ENCODE results near the gene BRSK2.

The BRSK2 gene

DNA sequence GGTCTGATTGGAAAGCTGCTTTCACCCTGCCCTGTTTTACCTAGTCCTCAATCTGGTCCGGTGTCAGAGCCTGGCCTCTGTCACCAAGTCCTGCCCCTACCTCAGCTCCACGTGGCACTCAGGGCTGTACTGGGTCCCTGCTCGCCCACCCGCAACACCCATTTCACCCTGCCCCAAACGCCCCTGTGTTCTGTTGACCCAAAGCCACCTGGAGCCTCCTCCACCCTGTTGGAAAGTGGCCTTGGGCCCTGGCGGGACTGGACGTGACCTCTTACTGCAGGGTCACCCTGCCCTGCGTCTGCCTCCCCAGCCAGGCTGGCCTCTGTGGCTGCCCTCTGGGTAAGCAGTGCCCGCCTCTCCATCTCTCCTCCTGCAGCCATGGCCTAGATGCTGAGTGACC lies 21.5 kb upstream of the BRSK2 start:
- peaks cover 7% of the 10 kb centered on the region for H3K9me3 ChIP-seq (ENCODE audit: control insufficient read depth, insufficient read depth, low read length)
- H3K4me1 ChIP-seq (ENCODE audit: control insufficient read depth, insufficient read depth, low read length) = no peaks in the 10 kb centered on the region
- WGBS (ENCODE audit: insufficient coverage, insufficient read length) = no CpG with 5 or more reads among the region's 9 CpGs

GRCh38 chr11:1368966-1369365 lies 20.8 kb upstream of the BRSK2 start:
- no peaks in the 10 kb centered on the region for H3K27me3 ChIP-seq (ENCODE audit: control insufficient read depth, insufficient read depth, low read length)
- no peak overlapping the region for H3K27ac ChIP-seq (ENCODE audit: low read length)
- WGBS (ENCODE audit: insufficient coverage, insufficient read length) = no CpG with 5 or more reads among the region's 16 CpGs

More for the DNA sequence above, 21.5 kb upstream of the BRSK2 start:
- no peaks in the 10 kb centered on the region; the same call in 1 of the 2 replicates for H3K36me3 ChIP-seq (ENCODE audit: control insufficient read depth, insufficient read depth, low read length)
- no peaks in the 10 kb centered on the region for H3K27me3 ChIP-seq (ENCODE audit: control insufficient read depth, insufficient read depth, low read length)
- no peak for DNase-seq (ENCODE audit: low read depth, low spot score)
- H3K4me3 ChIP-seq (ENCODE audit: low read length) = no peak overlapping the region
- no peak overlapping the region for H3K27ac ChIP-seq (ENCODE audit: low read length)

GRCh38 chr11:1369371-1370005 lies 20.2 kb upstream of the BRSK2 start:
- H3K4me3 ChIP-seq (ENCODE audit: low read length) = no peak overlapping the region
- no peaks in the 10 kb centered on the region for H3K4me1 ChIP-seq (ENCODE audit: control insufficient read depth, insufficient read depth, low read length)
- H3K27me3 ChIP-seq (ENCODE audit: control insufficient read depth, insufficient read depth, low read length) = no peaks in the 10 kb centered on the region
- no CpG with 5 or more reads among the region's 18 CpGs for WGBS (ENCODE audit: insufficient coverage, insufficient read length)
- no peak for DNase-seq (ENCODE audit: low read depth, low spot score)
- peaks cover 5% of the 10 kb centered on the region for H3K9me3 ChIP-seq (ENCODE audit: control insufficient read depth, insufficient read depth, low read length)
- H3K27ac ChIP-seq (ENCODE audit: low read length) = no peak overlapping the region
- H3K36me3 ChIP-seq (ENCODE audit: control insufficient read depth, insufficient read depth, low read length) = no peaks in the 10 kb centered on the region; the same call in 1 of the 2 replicates

More at GRCh38 chr11:1368966-1369365, 20.8 kb upstream of the BRSK2 start:
- no peak for DNase-seq (ENCODE audit: low read depth, low spot score)
- Histone ChIP-seq H3K9me3 (ENCODE audit: control insufficient read depth, insufficient read depth, low read length) (peaks cover 7% of the 10 kb centered on the region), H3K36me3 (ENCODE audit: control insufficient read depth, insufficient read depth, low read length) (no peaks in the 10 kb centered on the region; the same call in 1 of the 2 replicates), H3K4me3 (ENCODE audit: low read length) (no peak overlapping the region), H3K4me1 (ENCODE audit: control insufficient read depth, insufficient read depth, low read length) (no peaks in the 10 kb centered on the region)

- Histone ChIP-seq H3K4me3 (ENCODE audit: low read length) (no peak overlapping the region), H3K27me3 (ENCODE audit: control insufficient read depth, insufficient read depth, low read length) (no peaks in the 10 kb centered on the region)
- WGBS (ENCODE audit: insufficient coverage, insufficient read length) = no CpG with 5 or more reads among the region's 38 CpGs
Measured at GRCh38 chr11:1370186-1371025, 19.3 kb upstream of the BRSK2 start.

DNA sequence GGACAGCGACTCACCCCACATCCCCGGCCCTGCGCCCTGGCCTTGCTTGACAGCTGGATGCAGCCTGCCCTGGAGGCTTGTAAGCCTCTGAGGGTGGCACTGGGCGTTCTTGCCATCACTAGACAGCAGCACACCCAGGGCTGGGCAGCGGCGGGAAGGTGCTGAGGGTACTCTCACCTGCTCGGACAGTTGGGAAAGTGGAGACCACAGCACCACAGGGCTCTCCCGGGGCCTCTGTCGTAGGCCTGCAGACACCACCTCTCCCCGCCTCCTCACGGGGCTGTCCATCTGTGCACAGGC lies 18.8 kb upstream of the BRSK2 start:
- WGBS (ENCODE audit: insufficient coverage, insufficient read length) = no CpG with 5 or more reads among the region's 11 CpGs
- no peak overlapping the region for H3K4me3 ChIP-seq (ENCODE audit: low read length)

More at GRCh38 chr11:1370186-1371025, 19.3 kb upstream of the BRSK2 start:
- H3K9me3 ChIP-seq (ENCODE audit: control insufficient read depth, insufficient read depth, low read length) = peaks cover 4% of the 10 kb centered on the region
- no peak overlapping the region for H3K27ac ChIP-seq (ENCODE audit: low read length)
- DNase-seq (ENCODE audit: low read depth, low spot score) = no peak
- H3K36me3 ChIP-seq (ENCODE audit: control insufficient read depth, insufficient read depth, low read length) = no peaks in the 10 kb centered on the region; the same call in 1 of the 2 replicates
- H3K4me1 ChIP-seq (ENCODE audit: control insufficient read depth, insufficient read depth, low read length) = no peaks in the 10 kb centered on the region

GRCh38 chr11:1371377-1371776 lies 18.4 kb upstream of the BRSK2 start:
- Histone ChIP-seq H3K27ac (ENCODE audit: low read length) (no peak overlapping the region), H3K4me1 (ENCODE audit: control insufficient read depth, insufficient read depth, low read length) (no peaks in the 10 kb centered on the region), H3K36me3 (ENCODE audit: control insufficient read depth, insufficient read depth, low read length) (no peaks in the 10 kb centered on the region; the same call in 1 of the 2 replicates), H3K27me3 (ENCODE audit: control insufficient read depth, insufficient read depth, low read length) (no peaks in the 10 kb centered on the region), H3K4me3 (ENCODE audit: low read length) (no peak overlapping the region), H3K9me3 (ENCODE audit: control insufficient read depth, insufficient read depth, low read length) (peaks cover 4% of the 10 kb centered on the region)
- no CpG with 5 or more reads among the region's 13 CpGs for WGBS (ENCODE audit: insufficient coverage, insufficient read length)
- no peak for DNase-seq (ENCODE audit: low read depth, low spot score)

More for the DNA sequence above, 18.8 kb upstream of the BRSK2 start:
- DNase-seq (ENCODE audit: low read depth, low spot score) = no peak
- Histone ChIP-seq H3K4me1 (ENCODE audit: control insufficient read depth, insufficient read depth, low read length) (no peaks in the 10 kb centered on the region), H3K27me3 (ENCODE audit: control insufficient read depth, insufficient read depth, low read length) (no peaks in the 10 kb centered on the region), H3K36me3 (ENCODE audit: control insufficient read depth, insufficient read depth, low read length) (no peaks in the 10 kb centered on the region; the same call in 1 of the 2 replicates), H3K27ac (ENCODE audit: low read length) (no peak overlapping the region), H3K9me3 (ENCODE audit: control insufficient read depth, insufficient read depth, low read length) (peaks cover 4% of the 10 kb centered on the region)

GRCh38 chr11:1371836-1372465 lies 17.8 kb upstream of the BRSK2 start:
- H3K27me3 ChIP-seq (ENCODE audit: control insufficient read depth, insufficient read depth, low read length) = no peaks in the 10 kb centered on the region
- DNase-seq (ENCODE audit: low read depth, low spot score) = no peak
- no peaks in the 10 kb centered on the region; the same call in 1 of the 2 replicates for H3K36me3 ChIP-seq (ENCODE audit: control insufficient read depth, insufficient read depth, low read length)
- H3K4me1 ChIP-seq (ENCODE audit: control insufficient read depth, insufficient read depth, low read length) = no peaks in the 10 kb centered on the region
- H3K9me3 ChIP-seq (ENCODE audit: control insufficient read depth, insufficient read depth, low read length) = peaks cover 3% of the 10 kb centered on the region
- no CpG with 5 or more reads among the region's 26 CpGs for WGBS (ENCODE audit: insufficient coverage, insufficient read length)
- no peak overlapping the region for H3K27ac ChIP-seq (ENCODE audit: low read length)
- no peak overlapping the region for H3K4me3 ChIP-seq (ENCODE audit: low read length)

GRCh38 chr11:1372660-1373059 lies 17.1 kb upstream of the BRSK2 start:
- DNase-seq (ENCODE audit: low read depth, low spot score) = no peak
- H3K27me3 ChIP-seq (ENCODE audit: control insufficient read depth, insufficient read depth, low read length) = no peaks in the 10 kb centered on the region
- peaks cover 1% of the 10 kb centered on the region for H3K9me3 ChIP-seq (ENCODE audit: control insufficient read depth, insufficient read depth, low read length)
- no peaks in the 10 kb centered on the region for H3K4me1 ChIP-seq (ENCODE audit: control insufficient read depth, insufficient read depth, low read length)
- WGBS (ENCODE audit: insufficient coverage, insufficient read length) = no CpG with 5 or more reads among the region's 8 CpGs
- H3K27ac ChIP-seq (ENCODE audit: low read length) = no peak overlapping the region
- H3K4me3 ChIP-seq (ENCODE audit: low read length) = no peak overlapping the region
- no peaks in the 10 kb centered on the region; the same call in 1 of the 2 replicates for H3K36me3 ChIP-seq (ENCODE audit: control insufficient read depth, insufficient read depth, low read length)

DNA sequence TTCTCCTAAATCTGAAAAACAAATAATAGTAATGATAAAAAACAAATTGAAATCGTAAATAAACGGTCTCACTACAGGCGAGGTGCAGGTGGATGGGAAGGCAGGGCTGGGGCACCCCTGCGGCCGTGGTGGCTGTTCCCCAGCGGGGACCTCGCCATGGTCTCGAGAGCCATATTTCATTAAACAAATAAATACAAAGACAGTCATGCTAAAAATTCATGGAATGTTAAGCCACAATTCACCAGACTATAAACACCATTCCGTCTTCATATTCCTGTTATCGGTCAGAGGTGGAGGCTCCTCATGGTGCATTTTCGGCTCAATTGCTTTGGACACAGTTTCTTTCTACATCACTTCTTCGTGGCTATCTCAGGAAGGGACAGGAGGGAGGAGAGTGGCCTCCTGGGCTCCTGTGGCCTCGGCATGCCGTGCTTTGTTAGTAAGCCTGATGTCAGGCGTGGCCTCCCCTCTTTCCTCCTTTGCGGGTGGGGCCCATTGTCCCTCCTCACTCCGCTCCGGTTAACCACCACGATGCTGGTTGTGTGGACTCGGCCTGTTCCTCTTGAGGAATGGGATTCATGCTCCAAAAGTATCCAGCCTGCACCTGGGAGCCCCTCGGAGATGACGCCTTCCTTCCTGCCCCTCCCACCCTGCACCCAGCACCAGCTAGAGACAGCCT lies 16.1 kb upstream of the BRSK2 start:
- Histone ChIP-seq H3K4me3 (ENCODE audit: low read length) (no peak overlapping the region), H3K36me3 (ENCODE audit: control insufficient read depth, insufficient read depth, low read length) (no peaks in the 10 kb centered on the region; the same call in 1 of the 2 replicates), H3K9me3 (ENCODE audit: control insufficient read depth, insufficient read depth, low read length) (no peaks in the 10 kb centered on the region), H3K27ac (ENCODE audit: low read length) (no peak overlapping the region), H3K4me1 (ENCODE audit: control insufficient read depth, insufficient read depth, low read length) (no peaks in the 10 kb centered on the region), H3K27me3 (ENCODE audit: control insufficient read depth, insufficient read depth, low read length) (no peaks in the 10 kb centered on the region)
- no CpG with 5 or more reads among the region's 22 CpGs for WGBS (ENCODE audit: insufficient coverage, insufficient read length)
- no peak for DNase-seq (ENCODE audit: low read depth, low spot score)

All from iPS DF 6.9 (cell line).